Esophagus muscularis mucosa (tissue), 3 donors: ENCODE data around the gene ARHGAP32.

Source experiments
- CTCF ChIP-seq, 3 experiments: fragments of 200-600 bp in 2 of 3; fragments of 450-650 bp in 1 of 3; sonication (generic) in 2 of 3; IDR thresholded peaks; one replicate each; pipeline ENCODE4 v1.5.1; 2017 to 2019; ENCODE audit warnings: antibody characterized with exemption in 3 of 3, mild to moderate bottlenecking in 2 of 3, moderate library complexity in 1 of 3
- EP300 ChIP-seq: sonication (generic); formaldehyde crosslinking; IDR thresholded peaks from one replicate; pipeline ENCODE4 v1.6.1; 2017; ENCODE audit warnings: antibody characterized with exemption

- TF ChIP-seq EP300 = no peak
- TF ChIP-seq CTCF (IDR thresholded peaks at IDR 0.05) = no peak
Observed at GRCh38 chr11:129213261-129213660, 21.1 kb upstream of the ARHGAP32 start.
